Smooth muscle cell of the pulmonary artery (primary cell): ENCODE data around the gene EGFL6. TPM values are rescaled to one million over a fixed set of nuclear protein-coding genes. Genes with fewer than 3 reads are reported as not detected.

Experiments used
- total RNA-seq: library from RNA; depleted of rRNA; stranded (reverse); fragments of >200 nt; gene quantifications from 2 replicates; pipeline ENCODE4 v1.2.3, GENCODE V29; 2014

The EGFL6 gene, protein sequence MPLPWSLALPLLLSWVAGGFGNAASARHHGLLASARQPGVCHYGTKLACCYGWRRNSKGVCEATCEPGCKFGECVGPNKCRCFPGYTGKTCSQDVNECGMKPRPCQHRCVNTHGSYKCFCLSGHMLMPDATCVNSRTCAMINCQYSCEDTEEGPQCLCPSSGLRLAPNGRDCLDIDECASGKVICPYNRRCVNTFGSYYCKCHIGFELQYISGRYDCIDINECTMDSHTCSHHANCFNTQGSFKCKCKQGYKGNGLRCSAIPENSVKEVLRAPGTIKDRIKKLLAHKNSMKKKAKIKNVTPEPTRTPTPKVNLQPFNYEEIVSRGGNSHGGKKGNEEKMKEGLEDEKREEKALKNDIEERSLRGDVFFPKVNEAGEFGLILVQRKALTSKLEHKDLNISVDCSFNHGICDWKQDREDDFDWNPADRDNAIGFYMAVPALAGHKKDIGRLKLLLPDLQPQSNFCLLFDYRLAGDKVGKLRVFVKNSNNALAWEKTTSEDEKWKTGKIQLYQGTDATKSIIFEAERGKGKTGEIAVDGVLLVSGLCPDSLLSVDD
- not detected in 2 replicates for total RNA-seq

DNA sequence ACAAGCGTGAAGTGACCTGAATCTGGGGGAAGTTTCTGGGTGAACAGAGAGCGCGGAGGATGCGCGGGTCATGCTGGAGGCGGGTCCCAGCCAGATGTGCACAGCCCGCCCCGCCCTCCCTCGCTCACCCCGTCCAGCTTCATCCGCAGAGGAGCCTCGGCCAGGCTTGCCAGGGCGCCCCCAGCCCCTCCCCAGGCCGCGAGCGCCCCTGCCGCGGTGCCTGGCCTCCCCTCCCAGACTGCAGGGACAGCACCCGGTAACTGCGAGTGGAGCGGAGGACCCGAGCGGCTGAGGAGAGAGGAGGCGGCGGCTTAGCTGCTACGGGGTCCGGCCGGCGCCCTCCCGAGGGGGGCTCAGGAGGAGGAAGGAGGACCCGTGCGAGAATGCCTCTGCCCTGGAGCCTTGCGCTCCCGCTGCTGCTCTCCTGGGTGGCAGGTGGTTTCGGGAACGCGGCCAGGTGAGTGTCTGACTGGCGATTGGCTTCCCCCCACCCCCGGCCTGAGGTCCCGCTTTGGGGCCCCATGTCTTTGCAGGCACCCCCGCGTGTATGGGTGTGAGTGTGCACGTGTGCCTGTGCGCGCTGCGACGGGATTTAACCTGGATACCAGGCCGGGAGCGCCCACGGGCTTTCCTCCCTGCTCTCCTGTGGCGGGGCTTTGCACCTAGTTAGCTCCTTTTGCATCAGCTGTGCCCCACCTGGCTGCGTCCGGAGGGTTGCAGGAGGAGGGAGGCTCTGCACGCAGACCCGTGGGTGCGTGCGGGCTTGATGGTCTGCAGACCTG, at the start of gene EGFL6:
Gene EGFL6, plus strand, starts transcription at position 123 of the 782 bp plus-strand sequence. Its CDS starts 261 bp downstream, at position 384.

DNA sequence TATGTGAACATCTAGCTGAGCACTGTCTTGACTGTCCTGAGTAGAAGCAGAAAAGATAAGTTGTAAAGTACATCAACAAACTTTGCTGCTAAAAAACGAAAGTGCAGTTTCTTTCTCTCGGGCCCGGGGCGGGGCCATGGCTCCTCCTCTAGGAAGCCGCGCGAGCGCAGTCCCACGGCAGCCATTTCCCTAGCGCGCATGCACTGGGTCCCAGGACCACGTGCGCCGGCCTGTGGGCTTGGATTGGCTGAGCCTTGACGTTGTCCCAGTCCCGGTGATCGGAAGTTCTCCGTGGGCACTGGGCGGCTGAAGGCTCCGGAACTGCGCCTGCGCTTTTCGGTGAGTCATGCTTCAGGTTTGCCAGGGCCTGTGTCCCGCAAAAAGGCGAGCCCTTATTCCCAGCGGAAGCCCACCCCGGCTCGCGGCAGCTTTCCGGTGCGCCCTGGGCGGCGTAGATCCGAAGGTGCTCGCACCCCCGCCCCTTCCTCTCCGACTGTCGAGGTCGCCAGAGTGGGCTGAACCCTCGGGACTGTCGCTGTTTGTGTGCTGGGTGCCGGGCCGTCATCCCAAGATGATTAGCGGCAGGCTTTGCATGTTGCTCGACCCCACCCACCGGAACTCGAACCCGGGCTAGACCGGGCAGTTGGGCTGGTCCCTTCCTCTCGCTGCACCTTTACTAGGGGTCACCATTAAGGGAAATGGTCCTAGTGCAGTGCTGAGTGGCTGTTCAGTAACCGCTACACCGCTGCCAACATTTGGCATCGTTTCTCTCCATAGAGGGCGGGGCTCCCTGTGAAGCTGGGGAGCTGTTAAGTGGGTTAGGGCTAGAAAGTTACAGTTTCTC, 83.7 kb downstream of the EGFL6 start, which contains the start of gene TCEANC:
Gene TCEANC, plus strand, starts transcription at position 292 of the 844 bp plus-strand sequence. CDS start 9,368 bp downstream, outside the sequence.

Other genes with a start within 250 kb of the EGFL6 start
- gene ATXN3L, start 249.5 kb upstream of the EGFL6 start, total RNA-seq = not detected in 2 replicates
- 2.6 and 2.7 TPM in 2 replicates for gene TCEANC, start 83.5 kb downstream of the EGFL6 start, total RNA-seq
- 19.4 and 25.9 TPM in 2 replicates for gene RAB9A, start 119.5 kb downstream of the EGFL6 start, total RNA-seq
- 8.3 and 14.5 TPM in 2 replicates for gene TRAPPC2, start 165.0 kb downstream of the EGFL6 start, total RNA-seq
- 9.4 and 11.4 TPM in 2 replicates for gene OFD1, start 165.1 kb downstream of the EGFL6 start, total RNA-seq
- gene GPM6B, start 247.5 kb downstream of the EGFL6 start, total RNA-seq = 3.3 and 16.8 TPM in 2 replicates